GM12891 (cell line): ENCODE measurements around the gene IRS4.

Experiments used
- DNase-seq: peaks from one replicate; pipeline ENCODE4 v3.0.0; 2011; ENCODE audit warnings: low spot score; ENCODE audit not compliant: insufficient read length
- FAIRE-seq: peaks from 2 replicates; lab custom pipeline; 2011; peaks lifted over from hg19 to GRCh38; lab: Jason Lieb, UNC
- PAX5 ChIP-seq: IDR thresholded peaks from 2 replicates; pipeline ENCODE4 v1.6.1; 2011; ENCODE audit warnings: low read length, moderate library complexity, mild to moderate bottlenecking; ENCODE audit not compliant: insufficient read depth, severe bottlenecking
- POLR2A ChIP-seq: IDR thresholded peaks from 2 replicates; pipeline ENCODE4 v1.6.1; 2011; ENCODE audit warnings: low read depth, low read length, control low read depth
- POLR2AphosphoS5 ChIP-seq: IDR thresholded peaks from 2 replicates; pipeline ENCODE4 v1.6.1; 2011; ENCODE audit warnings: low read depth, low read length, control low read depth
- POU2F2 ChIP-seq: IDR thresholded peaks from 2 replicates; pipeline ENCODE4 v1.6.1; 2011; ENCODE audit warnings: low read depth, mild to moderate bottlenecking, control low read depth, low read length, moderate library complexity
- SPI1 ChIP-seq: IDR thresholded peaks from 2 replicates; pipeline ENCODE4 v1.6.1; 2011; ENCODE audit warnings: low read depth, low read length, control low read depth
- TAF1 ChIP-seq: IDR thresholded peaks from 2 replicates; pipeline ENCODE4 v1.6.1; 2011; ENCODE audit warnings: low read depth, low read length, control low read depth

IRS4 gene

DNA sequence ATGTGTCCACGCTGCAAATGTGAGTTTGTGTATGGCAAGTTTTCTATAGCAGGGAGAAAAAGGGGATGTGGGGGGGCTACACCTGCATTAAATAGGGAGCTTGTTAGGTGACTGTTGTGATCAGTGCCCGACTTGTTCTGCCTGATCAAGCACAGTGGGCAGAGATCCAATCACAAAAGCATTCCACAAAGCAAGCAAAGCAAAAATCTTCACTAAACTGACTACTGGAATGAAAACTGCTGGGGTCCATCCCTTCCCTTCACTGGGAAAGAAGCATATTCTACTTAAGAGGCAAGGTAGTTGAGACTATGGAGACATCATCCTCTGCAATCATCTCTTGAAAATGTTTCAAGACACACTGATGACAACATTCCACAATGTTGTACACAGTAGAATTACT is 5.2 kb downstream of the IRS4 start:
- FAIRE-seq (no peak), DNase-seq (no peak)
- TF ChIP-seq POU2F2 (no peak), POLR2A (no peak), PAX5 (no peak), POLR2AphosphoS5 (no peak), TAF1 (no peak)

DNA sequence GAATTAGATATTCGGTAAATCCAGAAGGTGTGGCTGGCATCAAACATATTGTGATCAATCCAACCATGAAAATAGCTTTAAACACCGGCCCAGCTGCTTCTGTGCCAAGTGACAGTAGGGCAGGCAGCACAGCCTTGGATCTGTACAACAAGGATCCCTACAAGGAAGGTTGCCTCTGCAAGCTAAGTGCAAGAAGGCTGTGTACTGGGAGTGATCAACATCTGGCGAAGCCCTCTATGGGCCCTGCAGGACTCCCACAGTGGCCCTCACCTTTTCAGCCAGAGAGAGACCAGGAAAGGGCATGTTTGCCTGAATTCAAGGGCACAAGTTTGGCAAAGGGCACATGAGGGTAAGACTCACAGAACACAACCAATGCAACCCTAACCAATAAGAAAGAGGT is 9.6 kb downstream of the IRS4 start:
- FAIRE-seq, result no peak
- TF ChIP-seq POLR2A, result no peak
- no peak for TF ChIP-seq SPI1
- TF ChIP-seq PAX5, result no peak
- TF ChIP-seq POU2F2, result no peak
- no peak for TF ChIP-seq POLR2AphosphoS5
- no peak for TF ChIP-seq TAF1
- DNase-seq, result no peak

DNA sequence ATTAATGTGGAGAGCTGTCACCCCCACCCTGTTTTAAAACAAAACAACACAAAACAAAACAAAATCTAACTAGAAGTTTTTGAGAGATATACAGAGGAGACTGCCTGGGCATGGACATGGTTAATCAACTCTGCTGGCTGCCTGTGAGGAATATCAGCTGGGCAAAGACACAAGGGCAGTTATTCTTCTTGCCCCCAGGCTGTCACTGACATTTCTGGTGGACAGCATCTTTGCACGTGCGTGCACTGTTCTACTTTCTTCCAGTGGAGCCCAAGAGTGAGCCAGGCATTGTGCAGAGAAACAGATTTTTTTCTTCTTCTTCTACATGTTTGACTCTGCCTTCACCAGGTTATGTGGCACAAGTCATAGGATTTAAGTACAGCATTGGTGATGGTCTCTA is 13.8 kb downstream of the IRS4 start:
- DNase-seq (no peak), FAIRE-seq (no peak)
- TF ChIP-seq SPI1 (no peak), TAF1 (no peak), POLR2AphosphoS5 (no peak), PAX5 (no peak), POU2F2 (no peak), POLR2A (no peak)

DNA sequence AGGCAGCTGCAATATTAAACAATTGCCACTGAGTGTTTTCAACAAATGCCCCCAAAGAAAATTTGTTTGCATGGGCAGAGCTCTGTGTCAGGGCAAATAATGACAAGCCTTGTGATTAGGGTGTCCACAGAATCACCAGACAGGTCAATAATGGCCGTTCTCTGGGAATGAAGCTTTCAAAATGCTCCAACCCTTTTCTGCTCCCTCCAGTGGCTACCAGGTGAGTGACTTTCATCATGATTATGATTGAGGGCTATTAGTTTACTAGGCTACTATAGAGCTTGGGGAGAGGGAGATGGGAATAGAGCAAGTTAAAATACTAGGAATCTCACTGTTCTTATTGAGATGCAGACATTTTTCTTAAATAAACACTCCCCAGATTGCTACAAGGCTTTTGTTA is 23.5 kb downstream of the IRS4 start:
- FAIRE-seq (no peak), DNase-seq (no peak)
- TF ChIP-seq POU2F2 (no peak), POLR2A (no peak), TAF1 (no peak), PAX5 (no peak), SPI1 (no peak)

DNA sequence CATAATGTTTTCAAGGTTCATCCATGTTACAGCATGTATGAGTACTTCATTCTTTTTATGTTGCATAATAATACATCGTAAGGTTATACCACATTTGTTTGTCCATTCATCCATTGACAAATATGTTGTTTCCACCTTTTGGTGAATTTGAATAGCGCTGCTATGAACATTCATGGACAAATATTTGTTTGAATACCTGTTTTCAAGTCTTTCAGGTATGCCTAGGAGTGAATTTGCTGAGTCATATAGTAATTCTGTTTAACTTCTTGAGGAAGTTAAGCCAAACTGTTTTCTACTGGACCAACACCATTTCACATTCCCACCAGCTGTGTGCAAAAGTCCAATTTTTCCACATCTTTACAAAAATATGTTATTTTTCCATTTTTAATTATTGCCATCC is 31.5 kb downstream of the IRS4 start:
- DNase-seq (no peak), FAIRE-seq (no peak)
- no peak for TF ChIP-seq POLR2AphosphoS5
- no peak for TF ChIP-seq TAF1
- TF ChIP-seq SPI1, result no peak
- no peak for TF ChIP-seq PAX5

DNA sequence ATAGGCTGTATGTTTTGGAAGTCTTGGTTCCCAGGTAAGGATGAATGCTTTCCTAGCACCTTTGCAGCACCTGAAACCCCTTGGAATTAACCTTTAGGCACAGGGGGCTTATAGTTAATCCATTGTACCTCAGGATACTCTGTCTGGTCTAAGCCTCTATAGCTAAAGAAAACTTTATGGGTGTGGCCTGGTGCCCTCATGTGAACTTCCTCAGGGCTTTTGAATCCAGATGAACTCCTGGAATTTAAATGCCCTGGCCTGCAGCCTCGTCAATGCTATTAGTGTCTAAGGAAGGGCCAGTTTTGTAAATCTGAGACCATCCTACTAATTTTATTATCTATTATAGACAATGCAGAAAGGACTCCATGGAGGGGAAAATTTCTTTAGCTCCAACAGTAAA is 33.8 kb downstream of the IRS4 start:
- no peak for FAIRE-seq
- TF ChIP-seq PAX5 (no peak), POU2F2 (no peak), POLR2AphosphoS5 (no peak), SPI1 (no peak), TAF1 (no peak)
- DNase-seq, result no peak

DNA sequence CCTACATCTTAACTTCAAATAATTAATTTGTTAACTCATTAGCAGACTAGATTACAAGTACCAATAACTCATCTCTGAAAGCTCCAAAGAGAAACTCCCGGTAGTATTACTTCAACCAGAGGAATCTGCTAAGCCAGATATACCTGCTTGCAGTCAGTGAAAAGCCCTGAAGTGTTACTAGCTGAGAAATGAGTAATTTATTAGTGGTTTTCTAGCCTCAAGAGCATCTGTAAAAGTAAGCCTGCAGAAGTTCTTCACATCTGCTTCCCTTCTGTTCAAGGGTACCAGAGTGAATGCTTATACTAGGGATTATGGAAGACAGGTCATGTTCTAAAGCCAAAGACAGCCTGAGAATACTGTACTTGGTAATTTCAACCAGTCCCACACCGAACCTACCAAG is 34.7 kb downstream of the IRS4 start:
- DNase-seq, result no peak
- no peak for TF ChIP-seq PAX5
- no peak for TF ChIP-seq POU2F2
- TF ChIP-seq TAF1, result no peak
- no peak for FAIRE-seq

DNA sequence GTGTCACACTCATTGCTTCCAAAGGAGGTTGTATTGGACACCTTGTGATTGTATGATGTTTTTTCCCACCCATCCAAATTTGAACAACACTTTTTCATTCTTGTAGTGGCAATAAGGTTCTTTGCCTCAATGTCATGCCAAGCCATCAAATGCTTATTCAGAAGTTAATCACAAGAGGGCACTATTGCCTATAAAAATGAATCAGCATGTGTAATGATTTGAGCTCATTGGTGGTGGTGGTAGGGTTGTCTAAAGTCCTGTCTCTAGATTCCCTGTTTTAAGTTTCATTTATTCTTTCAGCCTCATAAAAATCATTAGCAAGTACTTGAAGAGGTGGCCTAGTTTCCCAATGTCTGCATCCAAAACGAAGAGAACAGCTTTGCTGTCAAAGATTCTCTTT is 37.0 kb downstream of the IRS4 start:
- DNase-seq (no peak), FAIRE-seq (no peak)
- no peak for TF ChIP-seq PAX5
- TF ChIP-seq POU2F2, result no peak
- TF ChIP-seq POLR2AphosphoS5, result no peak
- no peak for TF ChIP-seq TAF1
- TF ChIP-seq POLR2A, result no peak
- no peak for TF ChIP-seq SPI1

DNA sequence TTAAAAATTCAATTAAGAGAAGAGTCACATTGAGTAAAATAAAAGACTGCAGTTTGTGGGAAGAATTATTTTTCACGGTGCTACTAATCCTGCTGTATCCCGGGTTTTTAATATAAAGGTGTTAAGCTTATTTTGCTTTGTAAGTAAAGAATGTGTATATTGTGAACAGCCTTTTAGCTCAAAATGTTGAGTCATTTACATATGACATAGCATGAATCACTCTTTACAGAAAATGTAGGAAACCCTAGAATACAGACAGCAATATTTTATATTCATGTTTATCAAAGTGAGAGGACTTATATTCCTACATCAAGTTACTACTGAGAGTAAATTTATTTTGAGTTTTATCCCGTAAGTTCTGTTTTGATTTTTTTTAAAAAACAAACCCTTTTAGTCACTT is 39.7 kb downstream of the IRS4 start:
- TF ChIP-seq POLR2AphosphoS5 (no peak), POLR2A (no peak), PAX5 (no peak), TAF1 (no peak), POU2F2 (no peak), SPI1 (no peak)
- FAIRE-seq (no peak), DNase-seq (no peak)
